H9 (cell line): ENCODE data around the gene METTL3. TPM values are rescaled to one million over a fixed set of nuclear protein-coding genes. Genes with fewer than 3 reads are reported as not detected.

Experiments used
- DNase-seq: peaks from one replicate; pipeline ENCODE4 v3.0.0-alpha.2; 2017
- H2AFZ ChIP-seq: one replicate; pipeline ENCODE4 v1.6.1; 2013; ENCODE audit warnings: mild to moderate bottlenecking, low read length, control low read depth, moderate library complexity
- H2AK5ac ChIP-seq: 2 replicates; pipeline ENCODE4 v1.6.1; 2013; ENCODE audit warnings: low read length, control low read depth, mixed read lengths; ENCODE audit not compliant: insufficient read length
- H2BK120ac ChIP-seq: one replicate; pipeline ENCODE4 v1.6.1; 2013; ENCODE audit warnings: low read depth, mild to moderate bottlenecking, low read length, control low read depth, inconsistent platforms; ENCODE audit not compliant: poor library complexity, severe bottlenecking
- H2BK12ac ChIP-seq: 2 replicates; pipeline ENCODE4 v1.6.1; 2013; ENCODE audit warnings: low read length, control low read depth, mixed read lengths, low read depth; ENCODE audit not compliant: insufficient read length
- H2BK15ac ChIP-seq: 2 replicates; pipeline ENCODE4 v1.6.1; 2013; ENCODE audit warnings: low read depth, low read length, control low read depth
- H2BK20ac ChIP-seq: one replicate; pipeline ENCODE4 v1.6.1; 2013; ENCODE audit warnings: low read depth, mild to moderate bottlenecking, low read length, control low read depth, inconsistent platforms; ENCODE audit not compliant: poor library complexity, severe bottlenecking
- H2BK5ac ChIP-seq: 2 replicates; pipeline ENCODE4 v1.6.1; 2013; ENCODE audit warnings: low read length, control low read depth, mixed read lengths; ENCODE audit not compliant: insufficient read length
- H3K14ac ChIP-seq: 2 replicates; pipeline ENCODE4 v1.6.1; 2013; ENCODE audit warnings: low read length, control low read depth; ENCODE audit not compliant: insufficient read depth
- H3K18ac ChIP-seq: 2 replicates; pipeline ENCODE4 v1.6.1; 2013; ENCODE audit warnings: low read depth, mild to moderate bottlenecking, mixed read lengths, low read length, control low read depth; ENCODE audit not compliant: insufficient read length
- H3K23ac ChIP-seq: 2 replicates; pipeline ENCODE4 v1.6.1; 2013; ENCODE audit warnings: low read length, control low read depth, mixed read lengths, low read depth; ENCODE audit not compliant: insufficient read length
- H3K23me2 ChIP-seq: 2 replicates; pipeline ENCODE4 v1.6.1; 2013; ENCODE audit warnings: low read depth, mild to moderate bottlenecking, mixed read lengths, low read length, control low read depth; ENCODE audit not compliant: insufficient read length, poor library complexity, severe bottlenecking
- H3K27ac ChIP-seq: 2 replicates; pipeline ENCODE4 v1.5.1; 2013; ENCODE audit warnings: low read length, control low read depth, mixed read lengths, low read depth; ENCODE audit not compliant: insufficient read length
- H3K27me3 ChIP-seq: 2 replicates; pipeline ENCODE4 v1.6.1; 2013; ENCODE audit warnings: low read length, control low read depth, inconsistent platforms; ENCODE audit not compliant: insufficient read depth
- H3K4ac ChIP-seq: 2 replicates; pipeline ENCODE4 v1.6.1; 2013; ENCODE audit warnings: low read depth, mild to moderate bottlenecking, control low read depth, inconsistent platforms, low read length, moderate library complexity
- H3K4me1 ChIP-seq: 2 replicates; pipeline ENCODE4 v1.6.1; 2013; ENCODE audit warnings: low read length, control low read depth, inconsistent platforms; ENCODE audit not compliant: insufficient read depth
- H3K4me2 ChIP-seq: 2 replicates; pipeline ENCODE4 v1.6.1; 2013; ENCODE audit warnings: low read length, control low read depth, mixed read lengths; ENCODE audit not compliant: insufficient read length, insufficient read depth
- H3K56ac ChIP-seq: 2 replicates; pipeline ENCODE4 v1.6.1; 2013; ENCODE audit warnings: low read depth, mild to moderate bottlenecking, mixed read lengths, low read length, control low read depth; ENCODE audit not compliant: insufficient read length
- H3K79me1 ChIP-seq: 2 replicates; pipeline ENCODE4 v1.6.1; 2013; ENCODE audit warnings: low read depth, mild to moderate bottlenecking, moderate library complexity, low read length, control low read depth, inconsistent platforms; ENCODE audit not compliant: insufficient read depth, poor library complexity, severe bottlenecking
- H3K79me2 ChIP-seq: 2 replicates; pipeline ENCODE4 v1.6.1; 2013; ENCODE audit warnings: low read length, control low read depth, inconsistent platforms; ENCODE audit not compliant: insufficient read depth
- H3K9ac ChIP-seq: 2 replicates; pipeline ENCODE4 v1.6.1; 2013; ENCODE audit warnings: low read length, control low read depth, mixed read lengths; ENCODE audit not compliant: insufficient read length; ENCODE audit errors: extremely low read depth
- H3K9me3 ChIP-seq: one replicate; pipeline ENCODE4 v1.6.1; 2013; ENCODE audit warnings: low read depth, low read length, inconsistent platforms; ENCODE audit not compliant: control insufficient read depth
- H3T11ph ChIP-seq: one replicate; pipeline ENCODE4 v1.6.1; 2013; ENCODE audit warnings: mild to moderate bottlenecking, low read length, control low read depth, inconsistent platforms
- H4K20me1 ChIP-seq: one replicate; pipeline ENCODE4 v1.6.1; 2013; ENCODE audit not compliant: control insufficient read depth, insufficient read length, insufficient read depth
- H4K5ac ChIP-seq: 2 replicates; pipeline ENCODE4 v1.6.1; 2013; ENCODE audit warnings: low read depth, mild to moderate bottlenecking, mixed read lengths, low read length, control low read depth; ENCODE audit not compliant: insufficient read length
- H4K8ac ChIP-seq: replicated peaks from 2 replicates; pipeline ENCODE4 v1.6.1; 2013; ENCODE audit warnings: low read length, control low read depth, mixed read lengths, low read depth; ENCODE audit not compliant: insufficient read length
- H4K91ac ChIP-seq: 2 replicates; pipeline ENCODE4 v1.6.1; 2013; ENCODE audit warnings: low read depth, mild to moderate bottlenecking, moderate library complexity, mixed read lengths, low read length, control low read depth; ENCODE audit not compliant: insufficient read length
- H3K27ac Mint-ChIP-seq, 3 experiments: 2 replicates in 2 of 3; 3 replicates in 1 of 3; pipeline ENCODE4 v1.8.0; 2020 to 2021; ENCODE audit warnings: mixed read lengths in 3 of 3, mild to moderate bottlenecking in 1 of 3, moderate library complexity in 1 of 3
- H3K27me3 Mint-ChIP-seq: 2 replicates; pipeline ENCODE4 v1.8.0; 2021; ENCODE audit warnings: low read depth, mild to moderate bottlenecking, moderate library complexity, mixed read lengths
- H3K36me3 Mint-ChIP-seq, 3 experiments: 2 replicates in 2 of 3; 3 replicates in 1 of 3; pipeline ENCODE4 v1.8.0; 2020 to 2021; ENCODE audit warnings: low read depth in 3 of 3, mixed read lengths in 3 of 3; ENCODE audit not compliant: insufficient read depth in 1 of 3
- H3K4me1 Mint-ChIP-seq, 2 experiments: 2 replicates each; pipeline ENCODE4 v1.8.0; 2020; ENCODE audit warnings: mixed read lengths in 2 of 2
- H3K4me3 Mint-ChIP-seq, 2 experiments: 2 replicates in 1 of 2; 3 replicates in 1 of 2; pipeline ENCODE4 v1.8.0; 2020 to 2021; ENCODE audit warnings: mild to moderate bottlenecking in 2 of 2, mixed read lengths in 2 of 2, moderate library complexity in 1 of 2
- H3K9me3 Mint-ChIP-seq, 2 experiments: 2 replicates in 1 of 2; 3 replicates in 1 of 2; pipeline ENCODE4 v1.8.0; 2020; ENCODE audit warnings: mild to moderate bottlenecking in 2 of 2, mixed read lengths in 2 of 2, moderate library complexity in 1 of 2
- WGBS: extraction: QIAGEN DNeasy Blood & Tissue Kit; methylation state at CpG from one replicate; pipeline ENCODE4 v1.1.7; 2013; ENCODE audit warnings: missing lambda C conversion rate, low lambda C conversion rate, mixed read lengths; ENCODE audit not compliant: insufficient read length; ENCODE audit errors: extremely low coverage; 5-methylcytosine and 5-hydroxymethylcytosine counted together
- total RNA-seq: library from RNA; stranded (reverse); gene quantifications from 2 replicates; pipeline ENCODE4 v1.2.1, GENCODE V29; 2021
- TF ChIP-seq, protein P1 (sequence below): fragments of 200-600 bp; sonication (generic); conservative IDR thresholded peaks from 3 replicates; pipeline ENCODE4 v1.8.0; 2021; ENCODE audit warnings: antibody characterized with exemption, mild to moderate bottlenecking

The METTL3 gene
- total RNA-seq, 1 experiment from 2014 or later: 84.1 TPM

DNA sequence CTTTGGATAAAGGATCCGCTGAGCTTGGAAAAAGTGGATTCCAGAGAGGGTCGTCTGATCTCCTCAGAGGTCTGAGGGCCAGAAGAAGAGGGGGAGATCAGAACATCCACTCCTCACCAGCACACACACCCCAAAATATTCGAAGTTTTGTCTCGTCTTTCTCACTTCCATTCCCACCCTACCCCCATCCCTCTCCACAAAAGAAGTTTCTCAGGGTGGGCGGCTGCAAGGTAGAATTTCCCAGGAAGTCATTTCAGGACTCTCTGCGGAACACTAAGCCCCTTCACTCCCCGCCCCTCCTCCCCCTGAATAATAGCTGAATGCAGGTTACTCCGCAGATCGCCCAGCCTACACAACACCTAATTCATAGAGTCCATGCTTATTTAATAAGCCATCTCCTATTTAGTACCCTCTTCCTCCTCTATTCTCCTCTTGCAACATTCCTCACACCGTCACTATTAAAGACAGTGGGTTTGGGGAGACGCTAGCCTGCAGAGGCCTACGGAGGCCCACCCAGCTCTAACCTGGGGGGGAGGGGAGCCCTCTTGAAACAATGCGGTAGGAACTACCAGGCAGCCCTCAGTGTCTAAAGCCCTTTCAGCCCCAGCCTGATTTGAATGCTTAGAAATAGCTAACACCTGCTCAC is 15.7 kb upstream of the METTL3 start:
- Histone ChIP-seq H3K4me2 (peak overlapping the region; percentile 65), H3K23ac (no peak overlapping the region), H2BK15ac (no peak overlapping the region), H3K9ac (peak overlapping the region; percentile 70), H3K4me1 (peaks cover 16% of the 10 kb centered on the region; the same call in 1 of the 2 replicates), H3K14ac (peak overlapping the region; percentile 87), H3K18ac (peak overlapping the region; percentile 95), H4K91ac (no peak overlapping the region), H3K79me1 (peaks cover 13% of the 10 kb centered on the region), H3K56ac (no peak overlapping the region), H3K27ac (peak overlapping the region; percentile 98), H2BK20ac (no peak overlapping the region), H2BK120ac (peak overlapping the region; percentile 12), H4K5ac (no peak overlapping the region), H3K79me2 (peaks cover 15% of the 10 kb centered on the region; the same call in 1 of the 2 replicates), H2AFZ (no peak overlapping the region), H3K27me3 (no peaks in the 10 kb centered on the region), H2BK12ac (peak overlapping the region; percentile 40), H3K23me2 (peaks cover 8% of the 10 kb centered on the region), H4K20me1 (no peaks in the 10 kb centered on the region), H4K8ac (no peak overlapping the region), H3T11ph (peak overlapping the region; percentile 91), H3K9me3 (no peaks in the 10 kb centered on the region), H2AK5ac (no peak overlapping the region), H2BK5ac (peak overlapping the region; percentile 57), H3K4ac (no peak overlapping the region; the same call in 1 of the 2 replicates)
- peak overlapping the region; percentile 83 to 86 for H3K4me3 Mint-ChIP-seq
- H3K9me3 Mint-ChIP-seq: no peaks in the 10 kb centered on the region
- peaks cover 42 to 66% (median 47%) of the 10 kb centered on the region in 3 experiments for H3K36me3 Mint-ChIP-seq
- no CpG with 5 or more reads among the region's 13 CpGs for WGBS
- H3K4me1 Mint-ChIP-seq: peaks cover 71% of the 10 kb centered on the region in 2 experiments
- peak overlapping the region; percentile 97 to 100 (median 99) for H3K27ac Mint-ChIP-seq
- TF ChIP-seq, protein P1, sequence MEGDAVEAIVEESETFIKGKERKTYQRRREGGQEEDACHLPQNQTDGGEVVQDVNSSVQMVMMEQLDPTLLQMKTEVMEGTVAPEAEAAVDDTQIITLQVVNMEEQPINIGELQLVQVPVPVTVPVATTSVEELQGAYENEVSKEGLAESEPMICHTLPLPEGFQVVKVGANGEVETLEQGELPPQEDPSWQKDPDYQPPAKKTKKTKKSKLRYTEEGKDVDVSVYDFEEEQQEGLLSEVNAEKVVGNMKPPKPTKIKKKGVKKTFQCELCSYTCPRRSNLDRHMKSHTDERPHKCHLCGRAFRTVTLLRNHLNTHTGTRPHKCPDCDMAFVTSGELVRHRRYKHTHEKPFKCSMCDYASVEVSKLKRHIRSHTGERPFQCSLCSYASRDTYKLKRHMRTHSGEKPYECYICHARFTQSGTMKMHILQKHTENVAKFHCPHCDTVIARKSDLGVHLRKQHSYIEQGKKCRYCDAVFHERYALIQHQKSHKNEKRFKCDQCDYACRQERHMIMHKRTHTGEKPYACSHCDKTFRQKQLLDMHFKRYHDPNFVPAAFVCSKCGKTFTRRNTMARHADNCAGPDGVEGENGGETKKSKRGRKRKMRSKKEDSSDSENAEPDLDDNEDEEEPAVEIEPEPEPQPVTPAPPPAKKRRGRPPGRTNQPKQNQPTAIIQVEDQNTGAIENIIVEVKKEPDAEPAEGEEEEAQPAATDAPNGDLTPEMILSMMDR: no peak
- peak; percentile 86 for DNase-seq
- H3K27me3 Mint-ChIP-seq: no peaks in the 10 kb centered on the region
